Right cardiac atrium (tissue), 5 donors: ENCODE measurements around the gene RNF151. TPM values are rescaled to one million over a fixed set of nuclear protein-coding genes. Genes with fewer than 3 reads are reported as not detected.

Source experiments
- ATAC-seq, 2 donors: fragments of 200-7000 bp; cut with Tn5 transposase; one replicate each; pipeline versions ENCODE4 v1.8.0 to v1.9.1; 2020; ENCODE audit warnings: moderate library complexity in 2 of 2, mild to moderate bottlenecking in 1 of 2
- DNase-seq, 3 donors: peaks; one replicate each; pipeline ENCODE4 v3.0.0-alpha.2; 2020
- H3K27ac ChIP-seq: one replicate; pipeline ENCODE4 v1.5.1; 2013; ENCODE audit warnings: mild to moderate bottlenecking, low read length, control low read depth, moderate library complexity
- H3K27me3 ChIP-seq: one replicate; pipeline ENCODE4 v1.6.1; 2013; ENCODE audit not compliant: control insufficient read depth, insufficient read depth
- H3K4me1 ChIP-seq: one replicate; pipeline ENCODE4 v1.6.1; 2013; ENCODE audit warnings: low read length; ENCODE audit not compliant: control insufficient read depth, insufficient read depth
- H3K4me3 ChIP-seq: one replicate; pipeline ENCODE4 v1.5.1; 2013; ENCODE audit warnings: low read length, control low read depth
- H3K9me3 ChIP-seq: one replicate; pipeline ENCODE4 v1.6.1; 2013; ENCODE audit warnings: low read length; ENCODE audit not compliant: control insufficient read depth
- WGBS: extraction: QIAGEN DNeasy Blood & Tissue Kit; methylation state at CpG from one replicate; pipeline ENCODE4 v1.1.7; 2013; 5-methylcytosine and 5-hydroxymethylcytosine counted together
- intact Hi-C, 4 donors: fragments of 100-400 bp; cut with DNase I; formaldehyde crosslinking; loops; one replicate each; pipeline versions ENCODE4 v1.11.0 to v1.14.0; 2022 to 2023
- polyA plus RNA-seq: library from polyadenylated mRNA; stranded (reverse); fragments of 200-250 nt; gene quantifications from one replicate; pipeline ENCODE4 v1.2.3, GENCODE V29; 2013
- total RNA-seq, 4 donors: library from RNA; stranded (reverse); fragmentation: NEBNext Ultra II Directional; extraction: Animal tissue kit (Norgen Biotek cat#: 25700); gene quantifications; one replicate each; pipeline ENCODE4 v1.2.1, GENCODE V29; 2021
- donor health status: healthy with polysubstance abuse.
- donor health status: DM: no; HTN: yes; CAD: no.
- donor health status: DM: no; HTN: no; CAD: no.
- donor health status: DM: no; HTN: yes; CAD: no; lungs with severe emphysema.
- donor health status: DM: yes; HTN: yes; CAD: no.

Gene RNF151
- total and polyA plus RNA-seq, 5 donors, result not detected

DNA sequence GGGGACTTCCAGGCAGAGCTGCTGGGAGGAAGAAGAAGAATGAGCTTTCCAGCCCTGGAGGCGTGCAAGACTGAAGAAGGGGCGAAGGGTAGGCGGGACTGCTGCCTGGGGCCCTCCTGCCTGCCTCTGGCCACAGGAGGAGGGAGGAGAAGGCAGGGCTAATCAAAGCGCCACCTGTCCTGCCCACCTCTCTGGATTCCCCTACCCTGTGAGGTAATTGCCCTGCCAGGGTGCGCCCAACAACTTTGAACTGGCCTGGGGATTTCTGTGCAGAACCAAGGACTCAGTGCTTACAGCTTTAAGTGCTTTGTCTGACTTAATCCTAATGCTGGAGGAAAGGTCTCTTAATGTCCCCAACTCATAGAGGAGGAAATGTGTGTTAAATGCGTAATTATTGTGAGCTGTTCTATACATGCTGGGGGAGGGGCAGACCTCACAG lies 14.8 kb downstream of the RNF151 start, which contains the start of gene NOXO1:
TSS of gene NOXO1 (minus strand) at position 72 of the 439 bp plus-strand sequence. CDS start 290 bp downstream, outside the sequence.
- peaks cover 5% of the 10 kb centered on the region for H3K4me1 ChIP-seq
- H3K4me3 ChIP-seq, result no peak within 1 kb of the TSS
- DNase-seq (no peak), ATAC-seq (no peak)
- intact Hi-C loops, result no loop called here
- no peaks in the 10 kb centered on the region for H3K9me3 ChIP-seq
- no peaks in the 10 kb centered on the region for H3K27me3 ChIP-seq
- H3K27ac ChIP-seq, result no peak within 1 kb of the TSS
- WGBS, result 38% methylated on average over 6 of the region's 6 CpGs

GRCh38 chr16:1982013-1982433 lies 15.4 kb downstream of the RNF151 start:
- 61% methylated on average over 5 of the region's 5 CpGs for WGBS
- DNase-seq, result no peak
- intact Hi-C loops, result no loop called here
- Histone ChIP-seq H3K4me3 (no peak overlapping the region), H3K4me1 (peaks cover 5% of the 10 kb centered on the region), H3K27me3 (no peaks in the 10 kb centered on the region), H3K27ac (no peak overlapping the region), H3K9me3 (no peaks in the 10 kb centered on the region)
- no peak for ATAC-seq

DNA sequence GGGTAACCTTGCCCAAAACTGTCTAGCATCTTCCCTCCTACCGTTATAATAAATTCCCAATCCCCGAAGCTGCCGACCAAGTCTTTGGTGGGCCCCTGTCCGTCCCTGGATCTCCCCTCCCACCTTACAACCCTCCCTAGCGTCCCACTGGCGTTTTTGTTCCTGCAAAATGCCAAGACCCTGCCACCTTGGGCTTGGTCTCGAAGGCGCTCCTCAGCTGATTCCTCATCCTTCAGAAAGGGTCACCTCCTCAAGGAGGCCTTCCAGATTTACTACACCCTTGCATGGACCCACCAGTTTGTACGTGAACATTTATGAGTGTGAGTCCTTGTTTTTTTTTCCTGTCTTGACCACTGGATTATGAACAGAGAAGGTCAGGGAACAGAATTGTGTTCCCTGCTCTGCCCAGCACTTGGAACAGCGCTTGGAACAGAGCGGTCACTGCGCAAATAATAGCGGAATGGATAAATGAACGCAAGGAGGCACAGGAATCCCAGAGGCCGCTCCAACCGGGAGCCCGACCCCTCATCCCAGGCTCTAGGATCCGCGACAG lies 16.4 kb downstream of the RNF151 start:
- intact Hi-C loops, result no loop called here
- Histone ChIP-seq H3K9me3 (no peaks in the 10 kb centered on the region), H3K27me3 (no peaks in the 10 kb centered on the region), H3K4me3 (peak overlapping the region; percentile 76), H3K27ac (no peak overlapping the region), H3K4me1 (peaks cover 5% of the 10 kb centered on the region)
- DNase-seq (no peak), ATAC-seq (no peak)
- 23% methylated on average over 19 of the region's 19 CpGs for WGBS

- H3K27me3 ChIP-seq, result no peaks in the 10 kb centered on the region
- under 1% methylated on average over 109 of the region's 109 CpGs for WGBS
- H3K4me1 ChIP-seq, result peaks cover 5% of the 10 kb centered on the region
- ATAC-seq, result peak; percentile 94 to 95
- peak; percentile 93 to 97 (median 96) for DNase-seq
- H3K27ac ChIP-seq, result peak within 1 kb of the TSS; percentile 17
- intact Hi-C loops, result no loop called here
- H3K9me3 ChIP-seq, result no peaks in the 10 kb centered on the region
- peak within 1 kb of the TSS; percentile 76 for H3K4me3 ChIP-seq
Observed at GRCh38 chr16:1983544-1984346, 17.1 kb downstream of the RNF151 start, which contains the start of gene GFER. Gene GFER (plus strand): TSS chr16:1984193. CDS start chr16:1984219, 26 bp downstream.

- DNase-seq (no peak), ATAC-seq (peak in 1 of 2 donors; percentile 3)
- no peaks in the 10 kb centered on the region for H3K27me3 ChIP-seq
- intact Hi-C loops, result no loop called here
- WGBS, result 12% methylated on average over 58 of the region's 58 CpGs
- H3K4me1 ChIP-seq, result peaks cover 5% of the 10 kb centered on the region
- H3K4me3 ChIP-seq, result peak overlapping the region; percentile 76
- peak overlapping the region; percentile 4 for H3K27ac ChIP-seq
- no peaks in the 10 kb centered on the region for H3K9me3 ChIP-seq
Observed at GRCh38 chr16:1984347-1985225, 17.9 kb downstream of the RNF151 start.

GRCh38 chr16:1985466-1986150 lies 19.0 kb downstream of the RNF151 start:
- H3K4me3 ChIP-seq, result no peak overlapping the region
- 94% methylated on average over 14 of the region's 14 CpGs for WGBS
- intact Hi-C loops, result no loop called here
- H3K9me3 ChIP-seq, result no peaks in the 10 kb centered on the region
- peaks cover 6% of the 10 kb centered on the region for H3K4me1 ChIP-seq
- no peak for DNase-seq
- no peak overlapping the region for H3K27ac ChIP-seq
- no peak for ATAC-seq
- no peaks in the 10 kb centered on the region for H3K27me3 ChIP-seq

GRCh38 chr16:1987198-1987597 lies 20.5 kb downstream of the RNF151 start:
- no peak for DNase-seq
- H3K4me1 ChIP-seq, result peaks cover 6% of the 10 kb centered on the region
- WGBS, result 88% methylated on average over 10 of the region's 10 CpGs
- H3K27ac ChIP-seq, result no peak overlapping the region
- H3K9me3 ChIP-seq, result no peaks in the 10 kb centered on the region
- no peak for ATAC-seq
- no peaks in the 10 kb centered on the region for H3K27me3 ChIP-seq
- intact Hi-C loops, result no loop called here
- no peak overlapping the region for H3K4me3 ChIP-seq

DNA sequence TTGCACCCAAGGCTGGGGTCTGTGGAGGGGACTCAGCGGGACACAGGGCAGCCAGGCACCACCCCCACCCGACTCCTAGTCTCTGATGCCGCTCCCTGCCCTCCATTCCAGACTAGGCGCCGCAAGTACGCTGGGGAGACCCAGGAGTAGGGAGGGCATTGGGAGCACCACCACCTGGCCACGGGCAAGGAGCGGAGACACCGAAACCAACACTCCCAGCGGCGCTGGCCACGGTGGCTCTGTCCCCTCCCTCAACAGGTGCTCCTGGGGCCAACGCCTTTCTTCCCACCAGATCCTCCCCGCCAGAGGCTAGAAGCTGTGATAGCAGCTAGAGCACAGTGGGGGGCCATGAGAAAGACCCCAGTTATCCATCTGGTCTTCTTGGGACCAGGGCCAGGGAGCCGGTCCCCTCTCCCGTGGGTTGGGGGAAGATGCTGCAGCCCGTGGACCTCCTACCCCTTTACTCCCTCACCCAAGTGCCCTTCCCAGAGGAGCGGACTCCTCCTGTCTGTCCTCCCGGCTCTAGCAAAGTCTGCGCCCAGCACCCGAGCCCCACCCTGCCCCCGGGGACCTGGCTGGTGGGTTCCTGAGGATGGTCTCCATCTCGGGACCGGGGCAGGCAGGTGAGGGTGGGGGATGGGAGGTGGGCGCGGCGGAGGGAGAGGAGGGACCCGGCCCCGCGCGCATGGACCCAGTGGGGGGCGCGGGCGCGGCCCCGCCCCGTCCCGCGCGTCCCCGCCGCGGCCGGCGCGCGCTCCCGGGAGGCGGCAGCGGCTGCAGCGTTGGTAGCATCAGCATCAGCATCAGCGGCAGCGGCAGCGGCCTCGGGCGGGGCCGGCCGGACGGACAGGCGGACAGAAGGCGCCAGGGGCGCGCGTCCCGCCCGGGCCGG lies 22.8 kb downstream of the RNF151 start, which contains the start of gene SYNGR3:
TSS of gene SYNGR3 (plus strand) at position 762 of the 892 bp plus-strand sequence. CDS start 133 bp downstream, outside the sequence.
- intact Hi-C loops, result no loop called here
- Histone ChIP-seq H3K4me1 (peaks cover 6% of the 10 kb centered on the region), H3K9me3 (no peaks in the 10 kb centered on the region), H3K27me3 (no peaks in the 10 kb centered on the region), H3K27ac (no peak within 1 kb of the TSS), H3K4me3 (peak within 1 kb of the TSS; percentile 32)
- DNase-seq (no peak), ATAC-seq (no peak)
- 4% methylated on average over 67 of the region's 67 CpGs for WGBS

- H3K4me3 ChIP-seq, result peak overlapping the region; percentile 32
- no peaks in the 10 kb centered on the region for H3K9me3 ChIP-seq
- peaks cover 4% of the 10 kb centered on the region for H3K4me1 ChIP-seq
- under 1% methylated on average over 24 of the region's 25 CpGs for WGBS
- H3K27ac ChIP-seq, result no peak overlapping the region
- no peak for DNase-seq
- no peak for ATAC-seq
- intact Hi-C loops, result no loop called here
- no peaks in the 10 kb centered on the region for H3K27me3 ChIP-seq
Observed at GRCh38 chr16:1990101-1990350, 23.4 kb downstream of the RNF151 start.
